NCI-H2029 (cell line): ENCODE results near the gene NLRC4.
"Not testable (repeated sequence)": the region's sequence is repeated elsewhere in the genome, so short reads cannot be mapped to it uniquely, and the experiment has no call there.

Experiments
- DNase-seq: peaks from one replicate; lab custom pipeline; 2025; lab: John Stamatoyannopoulos, UW

Gene NLRC4

GRCh38 chr2:32264422-32265105 is at the start of gene NLRC4:
Gene NLRC4, minus strand, starts transcription at chr2:32264886. Its CDS starts 8,111 bp downstream, at chr2:32256775.
- DNase-seq: no peak

GRCh38 chr2:32310577-32310976 is 45.9 kb upstream of the NLRC4 start:
- no peak for DNase-seq

GRCh38 chr2:32293966-32294562 is 29.4 kb upstream of the NLRC4 start:
- not testable (repeated sequence) for DNase-seq

- not testable (repeated sequence) for DNase-seq
Observed at GRCh38 chr2:32293493-32293892, 28.8 kb upstream of the NLRC4 start.

- DNase-seq: no peak
Observed at GRCh38 chr2:32291746-32292145, 27.1 kb upstream of the NLRC4 start.

- no peak for DNase-seq
Observed at GRCh38 chr2:32290000-32290339, 25.3 kb upstream of the NLRC4 start.

GRCh38 chr2:32289165-32289999 is 24.7 kb upstream of the NLRC4 start:
- DNase-seq: no peak

- DNase-seq: no peak
Observed at GRCh38 chr2:32284321-32284720, 19.6 kb upstream of the NLRC4 start.

- no peak for DNase-seq
Observed at GRCh38 chr2:32278478-32278853, 13.8 kb upstream of the NLRC4 start.

- peak; percentile 80 for DNase-seq
Observed at GRCh38 chr2:32277674-32278477, 13.2 kb upstream of the NLRC4 start, which contains the start of gene YIPF4. Gene YIPF4, plus strand, starts transcription at chr2:32277904. Its CDS starts 252 bp downstream, at chr2:32278156.

GRCh38 chr2:32277363-32277673 is 12.6 kb upstream of the NLRC4 start:
- no peak for DNase-seq

- DNase-seq: not testable (repeated sequence)
Observed at GRCh38 chr2:32275790-32276189, 11.1 kb upstream of the NLRC4 start.

GRCh38 chr2:32274289-32274688 is 9.6 kb upstream of the NLRC4 start:
- no peak for DNase-seq

GRCh38 chr2:32272279-32272678 is 7.6 kb upstream of the NLRC4 start:
- DNase-seq: no peak

GRCh38 chr2:32271063-32271462 is 6.4 kb upstream of the NLRC4 start:
- DNase-seq: no peak

GRCh38 chr2:32262105-32262504 is 2.6 kb downstream of the NLRC4 start:
- DNase-seq: no peak

GRCh38 chr2:32260376-32260775 is 4.3 kb downstream of the NLRC4 start:
- no peak for DNase-seq

- no peak for DNase-seq
Observed at GRCh38 chr2:32258242-32258641, 6.4 kb downstream of the NLRC4 start.

- DNase-seq: no peak
Observed at GRCh38 chr2:32250290-32250689, 14.4 kb downstream of the NLRC4 start.

- DNase-seq: no peak
Observed at GRCh38 chr2:32249731-32250236, 14.9 kb downstream of the NLRC4 start.

GRCh38 chr2:32248299-32248698 is 16.4 kb downstream of the NLRC4 start:
- no peak for DNase-seq

GRCh38 chr2:32246911-32247310 is 17.8 kb downstream of the NLRC4 start:
- DNase-seq: peak; percentile 59
